Osteocyte (in vitro differentiated cells): ENCODE data around the gene PCA3. TPM values are rescaled to one million over a fixed set of nuclear protein-coding genes. Genes with fewer than 3 reads are reported as not detected.
A peak's percentile ranks its signal among the peaks of the same experiment; 100 is the strongest.

Source experiments
- DNase-seq: peaks from one replicate; pipeline ENCODE4 v3.0.0; 2021; ENCODE audit warnings: mixed read lengths; ENCODE audit not compliant: unreplicated experiment; ENCODE audit errors: extremely low spot score
- H3K27ac Mint-ChIP-seq: one replicate; pipeline ENCODE4 v1.8.0; 2021; ENCODE audit warnings: mild to moderate bottlenecking, mixed read lengths; ENCODE audit not compliant: unreplicated experiment
- H3K27me3 Mint-ChIP-seq: one replicate; pipeline ENCODE4 v1.8.0; 2021; ENCODE audit warnings: mixed read lengths; ENCODE audit not compliant: unreplicated experiment
- H3K36me3 Mint-ChIP-seq: one replicate; pipeline ENCODE4 v1.8.0; 2021; ENCODE audit warnings: mixed read lengths; ENCODE audit not compliant: unreplicated experiment
- H3K4me1 Mint-ChIP-seq: one replicate; pipeline ENCODE4 v1.8.0; 2021; ENCODE audit warnings: mixed read lengths; ENCODE audit not compliant: unreplicated experiment
- H3K4me3 Mint-ChIP-seq: one replicate; pipeline ENCODE4 v1.8.0; 2021; ENCODE audit warnings: mild to moderate bottlenecking, moderate library complexity, mixed read lengths; ENCODE audit not compliant: unreplicated experiment
- H3K9me3 Mint-ChIP-seq: one replicate; pipeline ENCODE4 v1.8.0; 2021; ENCODE audit warnings: mixed read lengths; ENCODE audit not compliant: unreplicated experiment
- total RNA-seq: library from RNA; stranded (reverse); gene quantifications from 2 replicates; pipeline ENCODE4 v1.2.1, GENCODE V29; 2021
- TF ChIP-seq, protein P1 (sequence below): fragments of 200-600 bp; sonication (generic); IDR thresholded peaks from 2 replicates; pipeline ENCODE4 v1.5.0; 2021; ENCODE audit warnings: antibody characterized with exemption, mild to moderate bottlenecking, moderate library complexity

The PCA3 gene
- total RNA-seq, 1 donor from 2014 or later, result not detected

DNA sequence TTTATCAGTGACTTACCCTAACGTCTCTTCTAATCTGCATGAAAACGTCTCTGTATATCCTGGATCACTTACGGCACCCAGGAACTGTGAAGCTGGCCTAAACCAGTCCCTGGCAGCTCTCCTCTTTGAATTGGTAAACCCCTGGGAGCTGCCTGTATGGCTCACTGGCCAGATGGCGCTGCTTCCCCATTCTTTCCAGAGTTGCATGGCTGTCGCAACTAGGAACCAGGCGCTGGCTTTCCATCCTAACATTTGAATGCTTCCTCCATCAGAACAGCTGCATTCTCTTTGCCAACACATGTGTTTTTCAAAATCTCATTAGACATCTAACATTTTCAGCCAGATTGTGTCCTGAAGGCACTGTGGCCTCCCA, 8.0 kb upstream of the PCA3 start:
- Mint-ChIP-seq H3K36me3 (no peaks in the 10 kb centered on the region), H3K4me1 (peaks cover 2% of the 10 kb centered on the region), H3K9me3 (no peaks in the 10 kb centered on the region), H3K27ac (no peak overlapping the region), H3K4me3 (no peak overlapping the region), H3K27me3 (peaks cover 14% of the 10 kb centered on the region)
- TF ChIP-seq, protein P1, sequence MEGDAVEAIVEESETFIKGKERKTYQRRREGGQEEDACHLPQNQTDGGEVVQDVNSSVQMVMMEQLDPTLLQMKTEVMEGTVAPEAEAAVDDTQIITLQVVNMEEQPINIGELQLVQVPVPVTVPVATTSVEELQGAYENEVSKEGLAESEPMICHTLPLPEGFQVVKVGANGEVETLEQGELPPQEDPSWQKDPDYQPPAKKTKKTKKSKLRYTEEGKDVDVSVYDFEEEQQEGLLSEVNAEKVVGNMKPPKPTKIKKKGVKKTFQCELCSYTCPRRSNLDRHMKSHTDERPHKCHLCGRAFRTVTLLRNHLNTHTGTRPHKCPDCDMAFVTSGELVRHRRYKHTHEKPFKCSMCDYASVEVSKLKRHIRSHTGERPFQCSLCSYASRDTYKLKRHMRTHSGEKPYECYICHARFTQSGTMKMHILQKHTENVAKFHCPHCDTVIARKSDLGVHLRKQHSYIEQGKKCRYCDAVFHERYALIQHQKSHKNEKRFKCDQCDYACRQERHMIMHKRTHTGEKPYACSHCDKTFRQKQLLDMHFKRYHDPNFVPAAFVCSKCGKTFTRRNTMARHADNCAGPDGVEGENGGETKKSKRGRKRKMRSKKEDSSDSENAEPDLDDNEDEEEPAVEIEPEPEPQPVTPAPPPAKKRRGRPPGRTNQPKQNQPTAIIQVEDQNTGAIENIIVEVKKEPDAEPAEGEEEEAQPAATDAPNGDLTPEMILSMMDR, result peak; percentile 17
- DNase-seq, result no peak

DNA sequence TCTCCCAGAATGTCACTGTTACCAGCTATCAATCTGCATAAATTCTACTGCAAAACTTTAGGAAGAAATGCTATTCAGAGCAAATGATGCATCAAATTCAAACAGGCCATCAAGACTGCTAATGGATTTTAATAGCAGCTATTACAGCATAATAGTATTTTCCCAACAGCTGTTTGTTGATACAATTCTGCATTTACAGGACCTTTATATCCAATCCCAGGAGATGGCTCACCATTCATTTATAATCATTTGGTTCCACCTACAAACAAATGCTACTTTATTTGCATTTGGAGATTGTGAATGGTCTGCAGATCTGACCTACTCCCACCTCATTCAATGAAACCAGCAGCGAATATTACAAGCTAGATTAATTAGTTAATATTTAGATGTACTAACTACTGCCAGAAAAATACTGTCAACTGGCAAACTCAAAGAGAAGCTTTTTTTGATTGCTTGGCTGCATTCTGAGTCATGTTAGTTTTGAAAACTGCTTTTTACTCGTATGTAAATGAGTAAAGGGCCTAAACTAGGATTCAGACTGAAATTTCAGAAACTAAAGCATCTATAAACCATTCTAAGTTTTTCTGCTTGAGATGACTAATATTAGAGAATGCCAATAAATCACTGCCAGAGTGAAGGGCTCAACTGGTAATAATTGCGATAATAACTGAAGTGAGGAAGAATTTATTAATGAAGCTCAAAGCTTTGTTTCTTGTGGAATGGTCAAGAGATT, 7.1 kb upstream of the PCA3 start:
- H3K27ac Mint-ChIP-seq, result no peak overlapping the region
- H3K4me3 Mint-ChIP-seq, result no peak overlapping the region
- no peaks in the 10 kb centered on the region for H3K9me3 Mint-ChIP-seq
- no peak for DNase-seq
- H3K4me1 Mint-ChIP-seq, result peaks cover 2% of the 10 kb centered on the region
- no peaks in the 10 kb centered on the region for H3K36me3 Mint-ChIP-seq
- TF ChIP-seq, protein P1, result no peak
- H3K27me3 Mint-ChIP-seq, result peaks cover 16% of the 10 kb centered on the region

DNA sequence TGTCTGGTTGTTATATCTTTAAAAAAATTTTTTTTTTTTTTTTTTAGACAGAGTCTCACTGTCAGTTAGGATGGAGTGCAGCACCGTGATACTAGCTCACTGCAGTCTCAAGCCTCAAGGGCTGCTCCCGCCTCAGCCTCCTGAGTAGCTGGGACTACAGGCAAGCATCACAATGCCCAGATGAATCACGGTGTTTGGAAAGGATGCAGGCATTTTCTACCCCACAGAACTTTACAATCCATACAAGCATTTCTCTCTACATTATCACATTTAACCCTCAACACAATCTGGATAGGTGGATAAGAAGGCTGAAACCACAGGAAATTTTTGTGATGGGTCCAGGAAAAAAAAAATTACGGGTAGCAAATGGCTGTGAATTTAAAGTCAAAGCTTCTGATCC, 5.8 kb upstream of the PCA3 start:
- no peaks in the 10 kb centered on the region for H3K9me3 Mint-ChIP-seq
- no peak overlapping the region for H3K27ac Mint-ChIP-seq
- H3K36me3 Mint-ChIP-seq, result no peaks in the 10 kb centered on the region
- peaks cover 2% of the 10 kb centered on the region for H3K4me1 Mint-ChIP-seq
- H3K4me3 Mint-ChIP-seq, result no peak overlapping the region
- DNase-seq, result no peak
- TF ChIP-seq, protein P1, result no peak
- H3K27me3 Mint-ChIP-seq, result peaks cover 18% of the 10 kb centered on the region

DNA sequence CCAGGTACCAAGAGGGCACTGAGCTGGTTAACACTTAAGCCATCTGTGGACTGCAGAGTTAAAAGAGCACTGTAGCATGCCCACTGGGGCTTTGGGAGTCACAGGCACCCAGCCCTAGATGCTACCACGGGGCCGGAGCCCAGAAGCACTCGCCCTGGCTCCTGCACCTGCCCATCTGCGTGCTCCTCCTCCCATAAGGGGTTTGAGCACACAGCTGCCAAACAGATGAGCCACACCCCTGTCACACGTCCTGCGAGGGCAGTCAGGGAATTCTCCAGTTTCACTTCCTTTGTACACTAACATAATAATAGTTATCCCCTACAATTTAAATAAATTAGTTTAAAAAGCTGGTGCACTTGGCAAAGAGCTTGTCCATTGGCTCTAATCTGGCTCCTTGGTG, 4.5 kb upstream of the PCA3 start:
- H3K9me3 Mint-ChIP-seq, result no peaks in the 10 kb centered on the region
- H3K36me3 Mint-ChIP-seq, result no peaks in the 10 kb centered on the region
- H3K4me1 Mint-ChIP-seq, result peaks cover 2% of the 10 kb centered on the region
- no peak overlapping the region for H3K27ac Mint-ChIP-seq
- peaks cover 23% of the 10 kb centered on the region for H3K27me3 Mint-ChIP-seq
- no peak for DNase-seq
- TF ChIP-seq, protein P1, result no peak
- no peak overlapping the region for H3K4me3 Mint-ChIP-seq

GRCh38 chr9:76761448-76761847, 2.8 kb upstream of the PCA3 start:
- no peaks in the 10 kb centered on the region for H3K4me1 Mint-ChIP-seq
- TF ChIP-seq, protein P1, result peak; percentile 53
- DNase-seq, result no peak

More at GRCh38 chr9:76761448-76761847, 2.8 kb upstream of the PCA3 start:
- Mint-ChIP-seq H3K4me3 (no peak overlapping the region), H3K9me3 (no peaks in the 10 kb centered on the region), H3K36me3 (no peaks in the 10 kb centered on the region), H3K27me3 (peaks cover 30% of the 10 kb centered on the region), H3K27ac (no peak overlapping the region)
